Measurements from ENCODE around the gene LCNL1.

LCNL1 gene

DNA sequence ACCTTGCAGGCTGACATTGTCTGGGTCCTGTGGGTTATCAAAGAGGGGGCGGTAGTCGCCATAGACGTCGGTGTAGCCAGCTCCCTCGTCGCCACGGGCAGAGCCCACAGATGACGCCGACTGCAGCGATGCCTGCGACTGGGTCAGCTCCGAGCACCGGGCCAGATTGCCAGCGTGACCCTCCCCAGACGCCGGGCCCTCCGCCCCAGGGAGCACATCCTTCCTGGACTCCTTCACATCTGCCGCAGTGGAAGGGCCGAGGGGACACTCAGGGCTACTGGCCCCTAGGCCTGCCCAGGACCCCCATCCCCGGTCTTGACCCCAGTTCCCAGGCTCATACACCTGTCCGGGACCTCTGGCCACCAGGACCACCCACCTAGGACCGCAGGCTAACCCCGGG lies 31.4 kb downstream of the LCNL1 start:
- no peak for DNase-seq

DNA sequence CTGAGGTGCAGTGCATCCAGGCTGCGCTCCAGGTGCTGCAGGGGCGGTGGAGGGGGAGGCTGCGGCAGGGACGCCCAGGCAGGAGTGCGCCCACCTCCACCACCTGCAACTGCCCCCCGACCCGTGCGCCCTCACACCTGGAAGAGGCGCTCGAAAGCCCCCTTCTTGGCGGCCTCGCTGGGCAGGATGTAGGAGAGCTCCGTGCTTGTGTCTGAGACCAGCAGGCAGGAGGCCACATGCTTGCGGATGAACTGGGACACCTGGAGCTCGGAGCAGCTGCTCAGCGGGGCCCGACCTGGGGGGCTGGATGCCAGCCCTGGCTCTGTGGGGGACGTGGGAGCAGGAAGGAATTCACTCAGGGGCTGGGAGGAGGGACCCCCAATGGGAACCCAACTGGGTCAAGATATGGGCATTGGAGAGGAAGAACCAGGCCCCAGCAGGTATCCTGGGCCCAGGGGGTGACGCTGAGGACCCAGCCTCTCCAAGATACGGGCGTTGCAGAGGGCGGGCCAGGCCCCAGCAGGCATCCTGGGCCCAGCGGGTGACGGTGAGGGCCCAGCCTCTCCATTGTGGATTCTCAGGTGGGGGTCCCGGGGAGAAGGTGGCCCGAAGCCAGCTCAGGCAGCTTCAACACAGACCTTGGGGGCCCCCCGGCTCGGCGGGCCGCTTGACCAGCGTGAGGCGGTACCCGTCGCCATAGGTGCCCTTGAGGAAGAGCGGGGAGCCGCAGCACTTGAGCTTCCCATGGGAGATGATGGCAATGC lies 32.2 kb downstream of the LCNL1 start:
- no peak for DNase-seq

DNA sequence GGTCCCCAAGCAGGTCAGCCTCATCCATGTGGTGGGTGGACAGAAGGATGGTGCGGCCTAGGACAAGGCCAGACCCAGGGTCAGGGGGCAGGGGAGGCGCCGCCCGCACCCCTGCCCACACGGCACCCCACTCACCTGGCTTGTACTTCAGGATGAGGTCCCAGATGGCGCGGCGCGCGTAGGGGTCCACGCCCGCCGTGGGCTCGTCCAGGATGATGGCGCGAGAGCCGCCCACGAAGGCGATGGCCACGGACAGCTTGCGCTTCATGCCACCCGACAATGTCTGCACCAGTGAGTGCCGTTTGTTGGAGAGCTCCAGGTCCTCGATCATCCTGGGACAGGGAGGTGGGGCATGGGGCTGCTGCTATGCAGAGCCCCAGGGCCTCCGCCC lies 32.7 kb downstream of the LCNL1 start:
- DNase-seq, result no peak

DNA sequence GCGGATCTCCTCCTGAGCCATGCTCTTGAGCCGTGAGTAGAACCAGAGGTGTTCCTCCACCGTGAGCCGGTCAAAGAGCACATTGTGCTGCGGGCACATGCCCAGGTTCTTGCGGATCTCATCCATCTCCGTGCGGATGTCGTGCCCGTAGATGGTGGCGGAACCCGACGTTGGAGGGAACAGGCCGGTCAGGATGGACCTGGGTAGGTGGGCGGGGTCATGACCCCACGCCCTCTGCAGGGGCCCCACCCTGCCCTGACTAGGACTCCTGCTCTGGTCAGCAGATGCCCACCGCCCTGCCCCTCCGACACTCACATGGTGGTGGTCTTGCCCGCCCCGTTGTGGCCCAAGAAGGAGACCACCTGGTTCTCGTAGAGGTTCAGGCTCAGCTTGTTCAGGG lies 33.2 kb downstream of the LCNL1 start:
- DNase-seq, result no peak

DNA sequence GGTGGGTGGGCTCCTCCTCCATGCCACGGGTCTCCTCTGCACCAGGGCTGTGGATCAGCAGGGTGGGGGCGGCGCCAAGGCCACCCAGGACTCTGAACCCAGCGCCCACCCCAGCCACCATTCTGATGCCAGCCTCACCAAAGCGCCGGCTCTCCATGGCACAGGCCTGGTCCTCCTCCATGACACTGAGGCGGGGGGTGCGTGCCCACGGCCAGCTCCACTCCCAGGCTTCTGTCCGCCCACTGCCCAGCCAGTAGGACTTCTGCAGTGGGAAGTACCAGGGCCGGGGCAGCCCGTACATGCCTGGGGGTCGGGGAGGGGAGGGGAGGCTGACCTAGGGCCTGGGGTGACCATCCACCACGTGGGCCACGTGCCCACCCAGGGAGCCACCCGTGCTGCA lies 33.6 kb downstream of the LCNL1 start:
- DNase-seq, result no peak

DNA sequence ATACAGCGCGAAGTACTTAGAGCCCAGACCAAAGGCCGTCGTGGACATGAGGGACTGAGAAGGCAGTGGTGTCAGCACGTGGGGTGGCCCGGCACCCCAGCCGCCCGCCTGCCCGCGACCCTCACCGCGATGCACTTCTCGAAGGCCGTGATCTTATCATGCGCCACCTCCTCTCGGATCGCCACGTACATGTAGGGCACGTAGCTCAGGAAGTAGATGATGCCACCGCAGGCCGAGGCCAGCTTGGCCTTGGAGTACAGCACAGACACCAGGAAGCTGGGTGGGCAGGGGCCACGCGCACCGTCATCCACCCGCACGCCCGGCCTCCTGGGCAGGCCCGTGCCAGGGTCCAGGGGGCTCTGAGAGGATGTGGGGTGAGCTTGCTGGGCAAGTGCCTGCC lies 34.3 kb downstream of the LCNL1 start:
- DNase-seq, result no peak

DNA sequence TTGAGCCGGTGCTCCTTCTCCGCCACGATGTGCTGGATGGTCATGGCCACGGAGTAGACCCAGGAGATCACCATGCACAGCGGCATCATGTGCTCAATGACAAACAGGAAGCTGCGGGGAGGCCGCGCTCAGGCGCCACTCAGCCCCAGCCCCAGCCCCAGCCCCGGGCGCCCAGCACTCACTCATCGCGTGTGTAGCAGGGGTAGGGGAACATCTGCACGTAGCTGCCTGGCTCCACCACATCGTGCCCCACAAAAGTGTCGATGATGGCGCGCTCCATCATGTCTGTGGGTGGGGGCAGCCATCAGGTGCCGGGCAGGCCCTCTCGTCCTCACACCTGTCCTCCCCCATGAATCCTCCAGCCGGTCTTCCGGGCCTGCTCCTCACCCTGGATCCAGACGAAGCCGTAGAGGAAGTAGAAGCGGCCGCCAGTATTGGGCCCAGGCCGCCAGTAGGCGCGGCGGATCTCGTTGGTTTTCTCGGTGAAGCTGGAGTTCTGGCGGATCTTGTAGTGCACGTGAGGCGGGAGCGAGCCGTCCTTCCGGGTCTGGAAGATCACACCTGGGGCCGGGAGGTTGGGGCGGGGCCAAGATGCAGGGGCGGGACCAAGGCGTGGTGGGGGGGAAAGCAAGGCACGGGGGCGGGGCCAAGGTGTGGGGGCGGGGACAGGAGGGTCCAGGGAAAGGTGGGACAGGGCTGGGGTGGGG lies 35.2 kb downstream of the LCNL1 start:
- no peak for DNase-seq

DNA sequence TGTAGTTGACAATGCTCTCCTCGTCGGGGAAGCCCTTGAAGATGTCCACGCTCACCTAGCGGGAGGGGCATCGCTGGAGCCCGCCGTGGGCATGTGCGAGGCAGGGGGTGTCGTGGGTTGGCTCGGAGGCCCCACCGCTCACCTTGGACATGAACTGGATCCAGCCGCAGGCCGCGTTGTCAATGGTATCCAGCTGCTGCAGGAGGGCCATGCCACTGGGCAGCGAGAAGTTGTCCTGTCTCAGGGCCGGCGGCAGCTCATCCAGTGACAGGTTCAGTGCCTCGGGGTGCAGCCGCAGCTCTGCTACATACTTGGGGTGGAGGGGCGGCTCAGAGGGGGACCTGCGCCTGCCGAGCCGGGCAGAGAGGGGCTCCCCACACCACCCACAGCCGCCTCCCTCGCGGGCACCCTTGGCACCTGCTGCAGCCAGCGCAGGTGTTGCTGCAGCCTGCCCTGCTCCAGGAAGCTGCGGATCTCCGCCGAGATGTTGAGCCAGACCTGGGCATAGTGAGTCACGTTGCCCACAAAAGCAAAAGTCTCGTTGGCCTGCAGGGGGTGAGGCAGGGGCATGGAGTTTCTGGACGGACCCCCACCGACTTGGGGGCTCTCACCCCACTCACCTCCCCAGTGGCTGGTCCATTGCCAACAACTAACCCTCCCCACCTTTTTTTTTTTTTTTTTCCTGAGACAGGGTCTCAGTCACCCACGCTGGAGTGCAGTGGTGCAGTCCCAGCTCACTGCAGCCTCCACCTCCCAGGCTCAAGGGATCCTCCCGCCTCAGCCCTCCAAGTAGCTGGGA lies 36.2 kb downstream of the LCNL1 start:
- DNase-seq, result no peak

DNA sequence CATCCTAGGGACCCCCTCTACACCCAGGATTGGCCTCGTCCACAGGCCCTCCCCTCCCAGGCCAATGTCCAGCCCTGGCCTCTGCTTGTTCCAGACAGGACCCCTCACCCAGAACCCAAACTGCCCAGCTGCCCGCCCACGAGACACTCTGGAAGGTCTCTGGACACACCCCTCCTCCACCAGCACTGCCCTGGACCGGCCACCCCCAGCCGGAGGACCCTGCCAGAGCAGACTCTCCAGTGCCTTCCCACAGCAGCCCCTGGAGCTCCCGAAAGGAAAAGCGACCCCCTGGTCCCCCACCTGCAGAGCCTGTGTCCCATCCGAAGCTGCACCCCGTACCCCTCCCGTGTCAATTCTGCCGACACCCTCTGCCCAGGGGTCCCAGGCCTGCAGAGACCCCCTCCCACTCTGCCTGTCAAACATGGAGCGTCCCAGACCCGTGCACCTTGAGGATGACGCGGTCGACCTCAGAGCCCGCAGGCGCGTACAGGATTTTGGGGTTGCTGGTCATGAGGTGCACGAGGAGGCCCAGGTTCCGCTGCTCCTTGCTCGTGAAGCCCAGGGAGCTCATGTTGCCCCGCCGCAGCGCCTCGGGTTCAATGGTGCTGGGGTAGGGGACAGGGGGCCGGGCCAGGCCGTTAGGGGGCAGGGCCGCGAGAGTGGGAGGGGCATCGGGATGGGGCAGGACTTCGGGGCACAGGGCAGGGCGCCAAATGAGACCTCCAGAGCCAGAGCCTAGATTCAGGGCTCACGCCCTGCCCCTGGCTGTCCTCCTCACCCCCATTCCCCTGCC lies 37.3 kb downstream of the LCNL1 start:
- DNase-seq, result no peak

DNA sequence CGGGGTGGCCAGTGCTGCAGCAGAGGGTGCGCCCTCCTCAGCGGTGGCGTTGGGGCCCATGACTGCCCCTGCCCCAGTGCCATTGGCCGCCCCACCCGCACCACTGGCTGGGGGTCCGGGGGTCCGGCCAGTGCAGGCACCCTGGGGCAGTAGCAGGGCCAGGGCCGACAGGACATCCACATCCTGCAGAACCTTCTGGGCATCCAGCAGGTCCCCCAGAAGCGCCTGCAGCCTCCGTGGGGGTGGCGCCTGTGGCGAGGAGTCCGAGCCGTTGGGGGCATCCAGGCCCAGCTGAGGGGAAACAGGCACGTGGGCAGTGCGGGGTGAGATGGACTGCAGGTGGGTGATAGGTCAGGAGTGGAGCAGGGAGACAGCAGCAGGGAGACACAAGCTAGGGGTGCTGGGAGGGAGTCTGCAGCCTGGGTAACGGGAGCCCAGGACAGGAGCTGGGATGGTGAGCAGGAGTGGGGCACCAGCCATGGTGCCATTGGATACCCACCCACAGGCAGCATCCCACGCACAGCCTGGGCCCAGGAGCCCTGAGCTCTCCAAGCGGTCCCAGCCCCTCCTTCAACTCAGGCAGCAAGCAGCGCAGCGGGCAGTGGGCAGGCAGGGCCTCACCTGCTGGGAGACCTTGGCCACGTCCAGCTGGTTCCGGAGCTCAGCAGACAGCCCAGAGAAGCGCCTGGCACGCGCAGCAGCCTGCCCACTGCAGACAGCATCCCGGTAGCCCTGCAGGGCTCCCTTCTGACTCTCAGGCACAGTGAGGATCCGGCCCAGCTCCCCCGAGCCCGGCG lies 38.2 kb downstream of the LCNL1 start:
- no peak for DNase-seq

DNA sequence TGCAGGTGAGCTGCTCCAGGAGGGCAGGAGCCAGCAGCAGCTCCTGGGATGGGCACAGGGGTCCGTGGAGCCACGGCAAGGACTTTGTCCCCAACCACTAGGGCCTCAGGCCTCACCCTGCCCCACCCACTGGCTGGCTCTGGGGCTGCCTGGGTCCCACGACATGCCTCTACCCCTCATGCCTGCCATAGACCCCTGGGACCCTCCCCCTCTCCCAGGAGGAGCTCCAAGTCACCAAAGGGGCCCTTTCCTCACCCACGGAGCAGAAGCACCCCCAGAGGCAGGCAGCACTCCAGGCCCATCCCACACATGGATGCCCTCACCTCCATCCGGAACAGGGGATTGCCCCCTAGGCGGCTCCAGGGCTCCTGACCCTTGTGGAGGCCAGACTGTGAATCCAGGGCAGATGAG lies 38.8 kb downstream of the LCNL1 start:
- DNase-seq, result no peak

DNA sequence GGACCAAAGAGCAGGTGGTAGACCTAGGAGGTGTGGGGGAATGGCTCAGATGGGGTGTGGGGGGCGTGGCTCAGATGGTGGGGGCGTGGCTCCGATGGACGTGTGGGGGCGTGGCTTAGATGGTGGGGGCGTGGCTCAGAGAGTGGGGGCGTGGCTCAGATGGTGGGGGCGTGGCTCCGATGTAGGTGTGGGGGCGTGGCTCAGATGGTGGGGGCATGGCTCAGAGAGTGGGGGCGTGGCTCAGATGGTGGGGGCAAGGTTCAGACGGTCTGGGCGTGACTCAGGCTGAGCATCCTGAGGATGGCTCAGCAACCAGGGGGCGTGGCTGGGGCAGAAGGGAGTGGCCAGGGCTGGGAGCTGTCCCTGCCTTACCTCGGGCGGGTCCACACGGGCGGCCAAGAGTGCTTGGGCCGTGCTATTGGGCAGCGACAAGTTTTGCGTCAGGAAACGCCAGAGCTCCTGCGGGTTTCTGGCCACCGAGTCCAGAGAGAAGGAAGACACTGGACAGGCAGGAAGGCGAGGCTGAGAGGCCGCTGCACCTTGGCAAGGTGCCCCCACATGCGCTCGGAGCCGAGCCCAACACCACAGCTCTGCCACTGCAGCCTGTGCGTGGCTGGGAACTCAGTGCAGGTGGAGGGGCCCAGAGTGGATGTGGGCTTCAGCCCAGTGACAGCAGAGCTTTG lies 39.3 kb downstream of the LCNL1 start:
- peak; percentile 23 for DNase-seq

DNA sequence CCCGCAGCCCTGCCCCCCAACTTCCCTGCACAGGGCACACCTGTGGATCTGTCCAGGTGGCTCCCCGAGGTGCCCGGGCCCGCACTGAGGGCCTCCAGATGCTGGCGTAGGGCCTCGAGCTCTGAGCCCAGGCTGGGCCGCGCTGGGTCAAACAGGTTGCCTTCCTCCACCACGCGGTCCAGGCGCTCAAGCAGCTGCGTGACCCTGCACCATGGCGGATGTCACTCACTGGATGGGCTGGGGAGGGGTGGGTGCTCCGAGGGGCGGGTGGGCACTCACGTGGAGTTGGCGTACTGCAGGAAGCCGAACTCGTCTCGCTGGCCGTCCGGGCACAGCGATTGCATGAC lies 39.8 kb downstream of the LCNL1 start:
- DNase-seq, result no peak

DNA sequence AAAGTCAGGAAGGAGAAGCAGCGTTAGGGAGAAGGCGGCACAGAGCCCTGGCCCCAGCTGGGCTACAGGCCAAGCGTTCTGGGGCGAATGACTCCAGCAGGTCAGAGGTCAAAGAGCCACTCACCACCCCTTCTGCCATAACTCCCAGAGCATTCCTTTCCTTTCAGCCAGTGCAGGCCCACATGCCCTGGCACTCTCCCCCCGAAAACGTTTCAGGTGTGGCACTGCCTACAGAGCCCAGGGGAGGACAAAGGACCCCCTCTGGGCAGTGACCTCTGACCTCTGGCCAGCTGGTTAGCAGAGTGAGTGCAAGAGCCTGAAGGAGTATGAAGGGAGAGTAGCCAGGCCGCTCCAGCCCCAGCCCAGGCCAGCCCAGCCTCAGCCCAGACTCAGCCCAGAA lies 40.4 kb downstream of the LCNL1 start:
- no peak for DNase-seq

DNA sequence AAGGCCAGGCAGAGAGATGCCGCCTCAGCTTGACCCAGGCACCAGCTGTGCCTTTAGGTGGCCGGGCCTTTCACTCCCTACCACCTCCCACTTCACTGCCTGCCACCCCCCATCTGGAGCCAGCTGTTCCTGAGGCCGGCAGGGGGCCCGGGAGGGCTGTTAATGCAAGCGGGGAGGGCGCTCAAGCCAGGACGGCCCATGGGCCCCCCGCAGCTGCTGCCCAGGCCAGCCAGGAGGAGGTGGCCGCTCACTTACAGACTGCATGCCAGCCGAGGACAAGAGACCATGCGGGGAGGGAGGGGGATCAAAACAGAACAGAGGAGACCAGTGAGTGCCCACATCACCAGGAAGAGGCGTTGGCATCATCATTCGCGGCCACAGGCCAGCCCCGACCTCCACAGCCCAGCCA lies 40.8 kb downstream of the LCNL1 start:
- DNase-seq, result no peak

DNA sequence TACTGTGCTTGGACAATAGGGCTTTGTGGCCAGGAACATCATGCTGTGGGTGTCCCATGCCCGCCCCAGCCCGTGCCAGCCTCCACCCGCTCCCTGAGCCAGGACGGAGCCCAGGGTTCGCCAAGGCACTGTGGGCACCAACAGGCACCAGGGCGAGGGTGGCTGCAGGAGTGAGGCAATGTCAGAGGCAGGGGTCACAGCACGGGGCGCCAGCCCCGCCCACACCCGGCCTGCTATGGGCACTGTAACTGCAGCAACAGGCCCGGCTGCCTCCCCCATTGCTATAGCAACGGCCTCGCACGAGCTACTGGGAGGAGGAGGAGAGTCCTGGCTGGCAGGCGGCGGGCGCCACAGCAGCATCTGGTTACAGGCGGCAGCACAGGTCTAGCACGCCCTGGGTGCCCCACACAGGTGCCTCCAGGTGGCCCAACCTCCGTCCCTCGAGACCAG lies 42.7 kb downstream of the LCNL1 start:
- peak; percentile 87 for DNase-seq

DNA sequence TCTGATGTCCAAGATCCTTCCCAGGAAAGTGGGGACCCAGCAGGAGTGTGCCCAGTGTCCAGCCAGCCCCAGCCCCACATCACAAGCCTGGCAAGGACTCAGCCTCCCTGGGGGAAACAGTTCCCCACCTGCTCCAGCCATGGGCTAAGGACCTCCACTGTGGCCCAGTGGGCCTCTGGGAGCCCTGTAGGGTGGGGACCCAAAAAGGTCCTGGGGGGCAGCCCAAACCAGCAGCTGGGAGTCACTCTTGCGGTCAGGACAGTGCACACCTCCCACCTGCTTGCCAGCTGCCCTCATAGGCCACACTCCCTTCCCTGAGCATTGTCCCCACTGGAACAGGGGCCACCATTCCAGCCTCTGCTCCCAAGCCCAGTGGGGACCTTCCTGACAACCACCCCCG lies 43.6 kb downstream of the LCNL1 start:
- DNase-seq, result no peak

DNA sequence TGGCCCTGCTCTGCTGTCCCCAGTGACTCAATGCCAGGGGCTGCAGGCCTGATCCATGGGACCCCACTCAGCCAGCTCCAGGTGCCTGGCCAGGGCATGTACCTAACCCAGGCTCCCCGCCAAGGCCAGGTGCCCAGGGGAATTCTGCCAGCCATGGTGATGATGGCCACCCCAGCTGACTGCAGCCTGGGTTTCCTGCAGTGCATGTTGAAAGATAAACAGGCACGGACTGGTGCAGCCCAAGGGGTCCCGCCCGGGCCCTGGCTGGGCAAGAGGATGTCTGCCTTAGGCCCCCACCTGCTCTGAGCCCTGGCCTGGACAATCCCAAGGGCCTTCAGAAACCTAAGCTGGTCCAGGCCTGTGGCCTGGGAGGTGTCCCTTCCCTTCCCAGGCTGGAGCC lies 44.0 kb downstream of the LCNL1 start:
- DNase-seq, result no peak

DNA sequence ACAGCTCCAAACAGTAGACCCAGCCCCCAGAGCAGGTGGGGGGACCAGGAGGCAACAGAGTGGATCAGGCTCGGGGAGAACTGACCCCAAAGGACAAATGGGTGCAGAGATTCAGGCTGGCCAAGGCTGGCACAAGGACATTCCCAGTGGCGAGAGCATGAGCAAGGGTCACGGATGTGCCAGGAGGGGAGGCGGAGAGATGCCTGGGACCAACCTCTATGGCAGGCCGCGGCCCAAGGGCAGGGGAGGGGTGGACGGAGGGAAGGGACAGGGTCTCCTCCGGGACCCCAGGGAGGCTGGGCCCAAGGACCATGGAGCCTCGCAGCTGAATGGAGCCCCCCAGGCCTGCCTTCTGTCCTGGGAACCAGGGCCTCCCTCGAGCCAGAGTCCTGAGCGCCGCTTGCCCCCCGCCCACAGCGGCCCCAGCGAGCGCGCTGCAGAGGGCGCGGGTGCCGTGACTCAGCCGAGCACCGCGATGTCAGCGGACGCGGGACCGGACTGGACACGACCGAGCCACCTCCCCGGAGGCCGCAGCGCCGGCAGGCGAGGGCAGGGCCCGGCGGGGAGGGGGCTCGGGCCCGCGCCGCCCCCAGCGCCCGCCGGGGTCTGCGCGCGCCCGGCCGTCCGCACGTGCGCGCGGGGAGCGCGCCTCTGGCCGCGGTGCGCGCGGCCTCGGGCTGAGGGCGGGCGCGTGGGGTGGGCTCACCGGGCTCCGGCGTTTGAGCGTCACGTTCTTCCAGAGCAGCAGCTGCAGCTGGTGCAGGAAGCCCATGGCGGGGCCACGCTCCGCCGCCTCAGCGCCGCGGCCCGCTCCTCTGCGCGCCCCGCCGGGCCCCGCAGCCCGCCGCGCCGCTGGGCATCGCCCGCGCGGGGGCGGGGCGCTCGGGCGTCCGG lies 44.8 kb downstream of the LCNL1 start, which contains the start of gene ABCA2:
Gene ABCA2, minus strand, starts transcription at position 869 of the 894 bp plus-strand sequence. Its CDS starts 97 bp downstream, at position 772.
- no peak for DNase-seq

Measured in NCI-H1436 (cell line).